ENCODE data around the gene MOCS1.

MOCS1 gene

DNA sequence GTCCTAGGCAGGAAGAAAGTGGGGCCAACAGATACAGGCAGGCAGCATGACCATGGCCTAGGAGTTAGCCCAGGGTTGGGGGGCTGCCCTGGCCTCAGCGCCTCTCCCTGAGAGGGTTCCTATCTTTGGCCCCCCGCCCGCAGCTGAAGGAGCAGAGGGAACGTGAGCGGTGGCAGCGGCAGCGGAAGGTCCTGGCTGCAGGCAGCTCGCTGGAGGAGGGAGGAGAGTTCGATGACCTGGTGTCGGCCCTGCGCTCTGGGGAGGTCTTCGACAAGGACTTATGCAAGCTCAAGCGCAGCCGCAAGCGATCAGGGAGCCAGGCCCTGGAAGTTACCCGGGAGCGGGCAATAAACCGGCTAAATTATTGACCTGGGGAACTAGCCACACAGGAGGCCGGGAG is 32.6 kb downstream of the MOCS1 start:
- DNase-seq = no peak

DNA sequence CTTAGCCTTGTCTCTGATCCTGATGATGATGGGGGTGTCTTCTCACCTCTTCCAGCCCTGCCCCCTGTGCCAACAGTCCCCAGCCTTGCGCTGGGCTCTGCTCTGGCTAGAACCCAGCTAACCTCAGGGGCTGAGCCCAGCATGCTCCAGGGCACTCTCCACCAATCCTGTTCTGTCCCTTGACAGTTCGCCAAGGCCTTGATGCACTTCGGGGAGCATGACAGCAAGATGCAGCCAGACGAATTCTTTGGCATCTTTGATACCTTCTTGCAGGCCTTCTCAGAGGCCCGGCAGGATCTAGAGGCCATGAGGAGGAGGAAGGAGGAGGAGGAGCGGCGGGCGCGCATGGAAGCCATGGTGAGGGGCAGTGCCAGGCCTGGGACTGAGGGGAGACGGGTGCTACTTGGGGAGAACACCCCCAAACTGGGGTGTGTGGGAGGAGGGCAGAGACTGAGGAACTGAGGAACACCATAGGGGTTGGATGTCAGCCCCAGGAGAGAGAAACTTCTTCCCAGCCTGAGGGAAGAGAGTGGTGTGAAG is 33.1 kb downstream of the MOCS1 start:
- DNase-seq = no peak

DNA sequence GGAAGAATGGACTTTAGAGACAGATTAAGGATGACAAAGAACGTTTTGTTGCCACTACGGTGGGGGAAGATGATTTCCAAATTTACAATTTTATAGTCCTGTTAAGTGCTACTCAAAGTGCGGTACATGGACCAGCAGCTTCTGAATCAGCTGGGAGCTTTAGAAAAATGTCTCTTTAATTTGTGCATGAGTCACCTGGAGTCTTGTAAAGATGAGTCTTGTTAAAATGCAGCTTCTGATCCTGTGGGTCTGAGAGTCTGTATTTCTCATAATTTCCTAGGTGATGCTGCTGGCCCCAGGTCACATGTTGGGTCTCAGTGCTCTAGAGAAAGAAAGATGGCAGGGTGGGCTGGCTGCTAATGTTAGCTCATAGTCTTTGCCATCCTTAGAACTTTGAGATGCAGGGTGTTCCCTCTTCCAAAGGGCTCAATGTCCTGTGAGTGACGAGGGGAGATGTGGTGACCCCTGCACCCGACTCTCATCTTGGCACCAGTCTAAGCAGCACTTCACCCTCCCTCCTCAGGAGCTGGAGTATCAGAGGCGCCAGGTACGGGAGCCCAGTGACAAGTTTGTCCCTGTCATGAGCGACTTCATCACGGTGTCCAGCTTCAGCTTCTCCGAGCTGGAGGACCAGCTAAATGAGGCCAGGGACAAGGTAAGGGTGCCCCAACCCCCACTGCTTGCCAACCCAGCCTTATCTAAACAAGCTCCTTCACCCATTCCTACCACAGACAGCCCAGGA is 34.5 kb downstream of the MOCS1 start:
- no peak for DNase-seq

DNA sequence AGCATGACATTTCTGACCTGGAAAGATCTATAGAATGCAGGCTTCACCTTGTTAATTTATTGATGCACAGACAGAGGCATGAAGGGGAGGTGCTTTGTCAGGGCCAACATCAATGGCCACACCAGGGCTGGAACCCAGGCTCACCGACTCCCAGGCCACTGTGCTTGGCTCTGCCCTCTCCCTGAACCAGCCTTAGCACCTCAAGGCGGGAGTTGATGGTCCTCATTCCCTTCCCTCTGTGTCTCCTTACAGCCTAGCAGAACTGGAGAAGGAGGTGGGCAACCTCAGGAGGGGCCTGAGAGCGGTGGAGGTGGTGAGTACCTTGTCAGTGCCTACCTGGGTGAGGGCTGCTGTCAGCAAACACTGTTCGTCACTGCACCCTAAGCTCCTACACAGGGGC is 35.6 kb downstream of the MOCS1 start:
- DNase-seq = no peak

DNA sequence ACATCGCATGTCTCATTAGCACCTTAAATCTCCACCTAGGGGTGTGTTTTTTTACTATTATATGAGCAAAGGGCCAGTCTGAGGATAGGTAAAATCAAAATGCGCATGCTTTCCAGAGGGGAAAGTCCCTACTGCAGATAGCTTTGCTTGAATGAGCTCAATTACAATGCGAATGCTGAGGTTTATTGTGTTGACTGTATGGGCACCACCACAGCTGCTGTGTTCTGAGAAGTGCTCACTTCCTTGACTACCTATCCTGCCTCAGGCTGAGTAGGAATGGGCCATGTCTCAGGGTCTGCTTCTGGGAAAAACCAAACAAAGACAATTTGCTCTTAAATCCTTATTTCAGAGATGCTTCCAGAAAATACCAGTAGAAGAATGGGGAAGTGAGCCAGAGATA is 36.6 kb downstream of the MOCS1 start:
- no peak for DNase-seq

- no peak for DNase-seq
Measured at GRCh38 chr6:39896701-39897100, 37.6 kb downstream of the MOCS1 start.

GRCh38 chr6:39893286-39893685 is 41.0 kb downstream of the MOCS1 start:
- DNase-seq = no peak

- DNase-seq = no peak
Measured at GRCh38 chr6:39892490-39893129, 41.7 kb downstream of the MOCS1 start.

DNA sequence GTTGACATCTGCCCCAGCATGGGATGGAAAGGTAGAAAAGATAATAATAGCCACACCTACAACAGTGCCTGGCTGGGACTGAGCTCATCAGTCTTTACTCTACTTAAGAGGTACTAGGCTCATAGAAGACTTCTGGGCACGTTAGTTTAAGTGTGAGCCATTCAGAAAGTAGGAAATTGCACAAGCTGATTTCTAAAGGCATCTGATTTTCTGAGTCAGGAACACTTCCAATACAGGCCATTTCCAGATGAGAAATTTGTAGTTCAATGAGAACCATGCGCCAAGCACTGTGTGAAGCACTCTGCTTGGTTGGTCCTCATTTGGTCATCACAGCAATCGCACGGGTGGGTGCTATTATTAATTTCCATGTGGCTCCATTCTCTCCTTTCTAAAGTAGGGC is 42.3 kb downstream of the MOCS1 start:
- no peak for DNase-seq

DNA sequence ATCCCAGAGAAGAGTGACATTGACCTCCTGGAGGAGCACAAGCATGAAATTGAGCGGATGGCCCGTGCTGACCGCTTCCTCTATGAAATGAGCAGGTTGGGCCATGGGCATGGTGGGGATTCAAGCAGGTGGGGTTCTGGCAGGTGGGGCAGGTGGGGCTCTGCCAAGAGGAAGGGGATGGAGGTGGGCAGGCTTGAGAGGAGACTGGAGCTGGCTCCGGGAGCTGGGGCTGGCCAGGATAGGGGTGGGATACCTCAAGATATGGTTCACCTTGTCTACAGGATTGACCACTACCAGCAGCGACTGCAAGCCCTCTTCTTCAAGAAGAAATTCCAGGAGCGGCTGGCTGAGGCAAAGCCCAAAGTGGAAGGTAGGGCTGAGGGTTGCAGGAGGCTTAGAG is 42.9 kb downstream of the MOCS1 start:
- DNase-seq = no peak

DNA sequence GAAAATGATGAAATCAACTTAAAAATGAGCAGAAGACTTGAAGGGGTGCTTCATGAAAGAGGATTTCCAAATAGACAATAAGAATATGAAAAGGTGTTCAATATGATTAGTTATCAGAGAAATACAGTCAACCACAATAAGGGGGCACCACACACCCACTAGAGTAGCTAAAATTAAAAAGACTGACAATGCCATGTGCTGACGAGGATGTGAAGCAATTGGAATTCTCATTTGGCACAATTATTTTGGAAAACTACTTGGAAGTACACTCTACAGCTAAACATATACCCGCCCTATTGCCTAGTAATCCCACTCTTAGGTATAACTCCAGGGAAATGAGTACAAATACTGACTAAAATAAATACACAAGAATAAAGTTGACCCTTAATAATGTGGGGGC is 45.0 kb downstream of the MOCS1 start:
- DNase-seq = no peak

GRCh38 chr6:39887692-39888450 is 46.4 kb downstream of the MOCS1 start:
- no peak for DNase-seq

DNA sequence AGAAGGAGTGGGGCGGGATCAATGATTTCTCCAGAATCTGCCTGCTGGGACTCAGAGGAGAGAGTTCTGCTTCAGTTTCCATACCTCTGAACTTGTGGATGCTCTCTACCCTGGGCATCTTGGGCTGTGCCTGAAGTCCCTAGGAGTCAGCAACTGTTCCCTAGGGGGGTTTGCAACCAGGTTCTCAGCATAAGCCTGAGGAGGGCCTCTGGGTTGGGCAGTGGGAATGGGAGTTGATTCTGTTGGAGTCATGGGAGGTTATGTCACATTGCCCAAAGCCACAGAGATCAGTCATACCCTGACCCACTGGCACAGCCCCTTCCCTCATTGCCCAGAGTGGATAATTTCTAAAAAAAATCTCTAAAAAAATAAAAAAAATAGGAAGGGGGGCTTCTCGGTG is 47.4 kb downstream of the MOCS1 start:
- no peak for DNase-seq

- DNase-seq = no peak
Measured at GRCh38 chr6:39885691-39886090, 48.6 kb downstream of the MOCS1 start.

DNA sequence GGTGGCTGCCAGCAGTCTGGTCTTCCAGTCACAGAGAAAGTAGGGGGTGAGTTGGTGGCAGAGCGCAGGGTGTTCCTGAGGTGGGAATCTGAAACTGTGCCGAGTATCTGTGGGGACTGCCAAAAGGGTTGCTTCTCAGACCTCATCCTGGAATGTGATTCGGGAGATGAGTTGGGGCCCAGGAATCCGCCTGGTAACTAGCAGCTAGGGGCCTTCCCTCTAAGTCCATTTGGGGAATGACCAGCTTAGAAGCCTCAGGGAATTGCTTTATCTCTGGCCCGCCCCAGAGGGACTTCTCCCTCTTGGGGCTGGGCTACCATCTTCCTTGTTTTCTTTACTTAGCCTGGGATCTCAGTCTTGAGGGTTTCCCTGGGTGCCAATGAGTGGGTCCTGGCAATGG is 49.6 kb downstream of the MOCS1 start:
- no peak for DNase-seq

DNA sequence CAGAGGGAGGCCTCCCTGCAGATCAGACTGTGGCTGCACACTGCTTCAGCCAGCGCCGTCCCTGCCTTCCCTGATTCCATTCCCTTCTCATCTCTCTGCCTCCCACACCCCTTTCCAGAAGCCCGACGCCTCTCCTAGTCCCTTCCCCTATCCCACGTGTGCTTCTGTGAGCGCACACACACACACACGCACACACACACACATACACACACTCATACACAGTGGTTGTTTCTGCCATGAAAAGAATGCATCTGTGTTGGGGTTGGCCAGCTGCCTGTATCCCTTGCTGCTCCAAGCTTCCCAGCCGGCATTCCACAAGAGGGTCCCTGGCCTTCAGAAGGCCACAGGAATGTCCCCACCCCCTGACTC is 51.7 kb downstream of the MOCS1 start:
- DNase-seq = no peak

- DNase-seq = no peak
Measured at GRCh38 chr6:39881851-39882530, 52.3 kb downstream of the MOCS1 start.

GRCh38 chr6:39880594-39880993 is 53.7 kb downstream of the MOCS1 start:
- no peak for DNase-seq

DNA sequence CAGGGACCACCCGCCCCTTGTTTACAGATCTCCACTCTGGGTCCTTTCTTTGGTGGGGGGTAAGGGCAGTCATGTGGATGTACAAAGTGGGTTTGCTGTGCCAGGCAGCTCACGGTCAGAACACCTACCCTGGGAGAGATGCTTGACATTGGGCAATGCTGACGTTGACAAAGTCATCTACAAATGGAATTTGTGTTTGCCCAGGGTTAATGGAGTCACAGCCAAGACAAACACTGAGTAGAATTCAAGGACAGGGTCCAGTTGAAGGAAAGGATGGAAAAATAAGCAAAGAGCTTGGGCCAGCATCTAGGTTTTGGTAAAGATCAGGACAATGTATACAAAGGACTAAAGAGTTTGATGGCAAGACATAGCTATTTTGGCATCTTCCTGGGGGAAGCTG is 54.7 kb downstream of the MOCS1 start:
- DNase-seq = no peak

DNA sequence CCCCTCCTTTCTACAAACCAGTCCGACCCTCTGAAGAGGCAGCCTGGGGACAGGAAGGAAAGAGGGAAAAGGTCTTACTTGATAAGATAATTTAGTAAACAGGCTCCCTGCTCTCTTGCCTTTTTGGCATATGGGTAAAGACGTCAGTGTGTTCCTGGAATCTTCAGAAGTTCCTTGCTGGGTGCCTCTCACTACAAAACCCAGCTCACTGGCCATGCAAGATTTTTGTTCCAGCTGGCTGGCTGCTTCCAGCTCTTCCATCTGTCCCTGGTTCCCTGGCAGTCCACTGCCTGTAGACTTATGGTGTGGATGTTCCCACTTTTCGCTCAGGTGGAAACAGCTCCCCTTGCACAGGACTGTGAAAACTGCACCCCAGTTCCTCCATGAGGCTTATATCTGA is 57.4 kb downstream of the MOCS1 start:
- DNase-seq = no peak

DNA sequence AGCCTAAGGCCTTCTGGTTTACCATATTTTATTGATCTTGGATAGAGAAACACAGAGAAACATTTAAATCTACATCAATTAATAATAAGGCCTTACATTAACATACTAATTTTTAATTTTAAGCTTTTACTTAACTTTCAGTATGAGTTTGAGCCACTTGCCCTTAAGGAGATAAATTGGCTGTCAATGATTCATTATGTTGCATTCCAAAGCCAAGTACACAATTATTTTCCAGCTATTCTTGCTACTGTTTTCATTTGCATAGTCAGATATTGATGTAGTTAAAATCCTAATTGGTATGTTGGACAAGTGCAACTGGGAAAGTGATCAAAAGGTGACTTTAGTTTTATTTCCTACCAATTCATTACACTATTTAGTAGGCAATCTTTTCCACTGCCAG is 58.2 kb downstream of the MOCS1 start:
- DNase-seq = no peak

DNA sequence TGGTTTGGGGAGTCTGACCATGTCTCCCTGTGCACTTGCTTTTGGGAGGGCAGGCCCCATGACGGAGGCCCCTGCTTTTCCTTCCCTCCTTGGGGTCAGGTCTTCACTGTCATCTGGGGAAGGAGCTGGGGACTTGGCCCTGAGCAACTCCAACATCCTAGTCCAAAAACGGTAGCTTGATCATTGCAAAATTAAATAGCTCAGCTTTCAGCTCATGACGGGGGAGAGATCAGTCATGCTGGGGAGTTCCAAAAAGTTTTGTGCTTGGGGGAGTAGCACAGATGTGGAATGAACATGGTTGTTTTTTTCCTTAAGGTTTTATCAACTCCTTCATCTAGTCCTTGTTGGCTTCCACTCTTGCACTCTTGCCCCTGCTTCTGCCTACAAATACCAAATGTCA is 60.8 kb downstream of the MOCS1 start:
- DNase-seq = no peak

GRCh38 chr6:39870950-39871349 is 63.3 kb downstream of the MOCS1 start:
- no peak for DNase-seq
